ENCODE measurements around the gene KRTAP10-9.
A peak's percentile ranks its signal among the peaks of the same experiment; 100 is the strongest.
"Not testable (repeated sequence)": the region's sequence is repeated elsewhere in the genome, so short reads cannot be mapped to it uniquely, and the experiment has no call there.

The KRTAP10-9 gene

GRCh38 chr21:44626673-44627143 lies at the start of gene KRTAP10-9:
Gene KRTAP10-9 (plus strand): TSS chr21:44627093. CDS start chr21:44627172, 79 bp downstream.
- no peak for DNase-seq

- no peak for DNase-seq
These were observed 48.4 kb upstream of the KRTAP10-9 start for GRCh38 chr21:44578371-44579055.

GRCh38 chr21:44579056-44579832 lies 47.6 kb upstream of the KRTAP10-9 start:
- no peak for DNase-seq

GRCh38 chr21:44579833-44580144 lies 47.1 kb upstream of the KRTAP10-9 start:
- no peak for DNase-seq

- DNase-seq: not testable (repeated sequence)
These were observed 46.6 kb upstream of the KRTAP10-9 start, which contains the start of gene KRTAP10-5 for GRCh38 chr21:44580231-44580821. Gene KRTAP10-5 (minus strand): TSS chr21:44580604. CDS start chr21:44580578, 26 bp downstream.

GRCh38 chr21:44581158-44581557 lies 45.7 kb upstream of the KRTAP10-9 start:
- DNase-seq: no peak

GRCh38 chr21:44582055-44582454 lies 44.8 kb upstream of the KRTAP10-9 start:
- DNase-seq: no peak

- no peak for DNase-seq
These were observed 43.6 kb upstream of the KRTAP10-9 start for GRCh38 chr21:44583089-44583799.

GRCh38 chr21:44583800-44584147 lies 43.1 kb upstream of the KRTAP10-9 start:
- peak in 1 of 2 donors; percentile 26 for DNase-seq

- DNase-seq: no peak
These were observed 41.0 kb upstream of the KRTAP10-9 start for GRCh38 chr21:44585892-44586291.

- no peak for DNase-seq
These were observed 37.8 kb upstream of the KRTAP10-9 start for GRCh38 chr21:44589094-44589493.

- no peak for DNase-seq
These were observed 37.1 kb upstream of the KRTAP10-9 start for GRCh38 chr21:44589586-44590305.

GRCh38 chr21:44590311-44590721 lies 36.6 kb upstream of the KRTAP10-9 start:
- DNase-seq: no peak

- not testable (repeated sequence) for DNase-seq
These were observed 35.7 kb upstream of the KRTAP10-9 start for GRCh38 chr21:44590897-44591800.

GRCh38 chr21:44591801-44592130 lies 35.1 kb upstream of the KRTAP10-9 start:
- DNase-seq: not testable (repeated sequence)

GRCh38 chr21:44592446-44593311 lies 34.2 kb upstream of the KRTAP10-9 start, which contains the start of gene KRTAP10-6:
Gene KRTAP10-6 (minus strand): TSS chr21:44592505. CDS start chr21:44592484, 21 bp downstream.
- DNase-seq: no peak

- no peak for DNase-seq
These were observed 33.1 kb upstream of the KRTAP10-9 start for GRCh38 chr21:44593598-44594405.

GRCh38 chr21:44594406-44594916 lies 32.4 kb upstream of the KRTAP10-9 start:
- DNase-seq: no peak

GRCh38 chr21:44595524-44595923 lies 31.4 kb upstream of the KRTAP10-9 start:
- no peak for DNase-seq

Data from CD4-positive, alpha-beta T cell treated with Interleukin-1 beta for 1 hour (primary cell).